Measurements from ENCODE around the gene RNF41.
A peak's percentile ranks its signal among the peaks of the same experiment; 100 is the strongest.

Gene RNF41

GRCh38 chr12:56230432-56231183 is 8.9 kb upstream of the RNF41 start:
- Histone ChIP-seq H3K27me3 (ENCODE audit: control insufficient read depth, insufficient read depth, low read length) (no peaks in the 10 kb centered on the region), H3K9ac (no peak overlapping the region), H3K27ac (no peak overlapping the region), H3K79me2 (no peaks in the 10 kb centered on the region), H3K36me3 (ENCODE audit: control insufficient read depth, insufficient read depth, low read length) (no peaks in the 10 kb centered on the region), H3K4me1 (no peaks in the 10 kb centered on the region), H2AFZ (no peak overlapping the region), H3K4me2 (ENCODE audit: low read length) (no peak overlapping the region), H3K4me3 (ENCODE audit: low read depth, low read length) (no peak overlapping the region), H3K9me3 (ENCODE audit: control insufficient read depth, low read length) (no peaks in the 10 kb centered on the region)
- no peak for TF ChIP-seq CTCF (IDR thresholded peaks at IDR 0.05)

- no peak within 1 kb of the TSS for H3K27ac ChIP-seq
- H3K79me2 ChIP-seq, result no peaks in the 10 kb centered on the region
- H3K27me3 ChIP-seq (ENCODE audit: control insufficient read depth, insufficient read depth, low read length), result no peaks in the 10 kb centered on the region
- no peak within 1 kb of the TSS for H3K4me2 ChIP-seq (ENCODE audit: low read length)
- H3K36me3 ChIP-seq (ENCODE audit: control insufficient read depth, insufficient read depth, low read length), result no peaks in the 10 kb centered on the region
- no peak within 1 kb of the TSS for H2AFZ ChIP-seq
- no peaks in the 10 kb centered on the region for H3K9me3 ChIP-seq (ENCODE audit: control insufficient read depth, low read length)
- H3K4me1 ChIP-seq, result no peaks in the 10 kb centered on the region
- H3K4me3 ChIP-seq (ENCODE audit: low read depth, low read length), result no peak within 1 kb of the TSS
- no peak for TF ChIP-seq CTCF (IDR thresholded peaks at IDR 0.05)
- H3K9ac ChIP-seq, result no peak within 1 kb of the TSS
Observed at GRCh38 chr12:56229916-56230431, 8.3 kb upstream of the RNF41 start, which contains the start of gene SLC39A5. Gene SLC39A5, plus strand, starts transcription at chr12:56230051. Its CDS starts 1,224 bp downstream, at chr12:56231275.

DNA sequence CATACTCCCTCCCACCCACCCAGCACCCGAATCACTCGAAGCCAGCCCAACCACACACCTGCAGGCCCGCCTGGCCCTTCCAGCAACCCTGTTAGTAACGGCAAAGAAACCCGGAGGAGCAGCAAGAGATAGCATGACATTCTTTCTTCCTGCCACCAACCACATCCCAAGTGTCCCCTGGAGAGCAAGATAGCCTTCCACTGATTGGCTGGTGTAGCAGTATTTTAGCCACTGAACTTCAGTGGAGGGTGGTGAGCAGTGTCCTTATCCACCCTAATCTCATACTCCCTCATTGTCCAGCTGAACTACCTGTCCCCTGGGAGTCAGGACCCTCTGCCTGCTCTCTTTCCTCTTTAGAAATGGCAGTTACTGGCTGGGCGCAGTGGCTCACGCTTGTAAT is 7.4 kb upstream of the RNF41 start:
- H3K36me3 ChIP-seq (ENCODE audit: control insufficient read depth, insufficient read depth, low read length), result no peaks in the 10 kb centered on the region
- no peak for TF ChIP-seq CTCF (IDR thresholded peaks at IDR 0.05)
- no peak overlapping the region for H3K27ac ChIP-seq

GRCh38 chr12:56224954-56225353 is 3.2 kb upstream of the RNF41 start:
- H3K4me3 ChIP-seq (ENCODE audit: low read depth, low read length), result peak overlapping the region; percentile 66
- H3K4me1 ChIP-seq, result peaks cover 6% of the 10 kb centered on the region

More for the DNA sequence above, 7.4 kb upstream of the RNF41 start:
- no peak overlapping the region for H3K9ac ChIP-seq
- no peak overlapping the region for H3K4me3 ChIP-seq (ENCODE audit: low read depth, low read length)
- no peaks in the 10 kb centered on the region for H3K9me3 ChIP-seq (ENCODE audit: control insufficient read depth, low read length)
- no peak overlapping the region for H2AFZ ChIP-seq
- no peak overlapping the region for H3K4me2 ChIP-seq (ENCODE audit: low read length)
- H3K4me1 ChIP-seq, result no peaks in the 10 kb centered on the region
- no peaks in the 10 kb centered on the region for H3K27me3 ChIP-seq (ENCODE audit: control insufficient read depth, insufficient read depth, low read length)
- H3K79me2 ChIP-seq, result no peaks in the 10 kb centered on the region

More at GRCh38 chr12:56224954-56225353, 3.2 kb upstream of the RNF41 start:
- TF ChIP-seq CTCF (IDR thresholded peaks at IDR 0.05), result no peak
- no peak overlapping the region for H3K9ac ChIP-seq
- peak overlapping the region; percentile 79 for H2AFZ ChIP-seq
- peak overlapping the region; percentile 84 for H3K4me2 ChIP-seq (ENCODE audit: low read length)
- no peaks in the 10 kb centered on the region for H3K9me3 ChIP-seq (ENCODE audit: control insufficient read depth, low read length)
- peaks cover 2% of the 10 kb centered on the region for H3K79me2 ChIP-seq
- H3K36me3 ChIP-seq (ENCODE audit: control insufficient read depth, insufficient read depth, low read length), result no peaks in the 10 kb centered on the region
- H3K27me3 ChIP-seq (ENCODE audit: control insufficient read depth, insufficient read depth, low read length), result no peaks in the 10 kb centered on the region
- H3K27ac ChIP-seq, result no peak overlapping the region

Measured in parathyroid adenoma (tissue), 2 donors.